ENCODE measurements around the gene CA5A.
"Not testable (repeated sequence)": the region's sequence is repeated elsewhere in the genome, so short reads cannot be mapped to it uniquely, and the experiment has no call there.

- not testable (repeated sequence) for TF ChIP-seq CTCF (IDR thresholded peaks at IDR 0.05); HDAC2 (IDR thresholded peaks at IDR 0.05); FOXS1 (CRISPR knock-in tag; IDR thresholded peaks at IDR 0.05)
These were observed 42.3 kb downstream of the CA5A start for GRCh38 chr16:87894005-87894404.

All from A549 (cell line).